8988T (cell line): ENCODE data around the gene ANKRD45.
"Not testable (repeated sequence)": the region's sequence is repeated elsewhere in the genome, so short reads cannot be mapped to it uniquely, and the experiment has no call there.

Experiments used
- DNase-seq: peaks from one replicate; pipeline ENCODE4 v3.0.0; 2011

ANKRD45 gene, protein sequence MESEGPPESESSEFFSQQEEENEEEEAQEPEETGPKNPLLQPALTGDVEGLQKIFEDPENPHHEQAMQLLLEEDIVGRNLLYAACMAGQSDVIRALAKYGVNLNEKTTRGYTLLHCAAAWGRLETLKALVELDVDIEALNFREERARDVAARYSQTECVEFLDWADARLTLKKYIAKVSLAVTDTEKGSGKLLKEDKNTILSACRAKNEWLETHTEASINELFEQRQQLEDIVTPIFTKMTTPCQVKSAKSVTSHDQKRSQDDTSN

DNA sequence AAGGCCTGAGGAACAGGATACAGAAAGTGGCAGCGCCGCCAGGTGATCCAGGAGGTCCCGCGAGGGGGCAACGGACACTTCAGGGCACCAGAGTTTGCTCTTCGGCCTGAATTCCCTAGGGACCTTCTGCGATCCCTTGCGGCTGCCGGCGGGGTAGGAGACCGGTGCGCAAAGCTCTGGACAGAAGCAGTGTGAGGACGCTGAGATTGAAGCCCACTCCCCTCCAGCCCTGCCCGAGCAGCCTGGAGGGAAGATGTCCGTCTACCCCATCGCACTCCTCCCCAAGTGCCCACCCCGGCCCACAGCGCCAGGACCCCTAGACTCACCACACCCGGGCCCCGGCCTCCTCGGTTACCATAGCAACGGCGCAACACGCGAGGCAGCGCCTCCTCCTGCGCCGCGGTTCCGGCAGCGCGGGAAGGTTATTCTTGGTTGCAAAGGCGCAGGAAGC is at the start of gene ANKRD45:
TSS of gene ANKRD45 (minus strand) at position 361 of the 451 bp plus-strand sequence. CDS start 10,433 bp downstream, outside the sequence.
- no peak for DNase-seq

DNA sequence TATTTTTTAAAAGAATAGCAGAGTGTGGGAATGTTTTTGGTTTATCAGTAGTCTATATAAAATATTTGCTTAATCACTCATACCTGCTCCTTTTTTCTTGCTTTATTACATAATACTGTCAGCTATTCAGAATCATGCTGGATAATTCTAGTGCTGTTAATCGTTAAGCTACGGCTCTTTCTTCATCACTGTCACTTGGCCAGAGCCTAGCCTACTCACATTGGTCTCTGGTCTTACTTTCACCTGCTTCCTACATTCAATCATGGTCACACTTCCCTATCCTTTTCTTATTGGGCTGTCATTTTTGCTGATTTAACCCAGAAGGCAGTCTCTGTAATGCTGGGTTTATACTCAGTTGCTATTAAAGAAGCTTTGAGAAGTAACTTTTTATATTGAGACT is 47.6 kb upstream of the ANKRD45 start:
- DNase-seq: no peak

DNA sequence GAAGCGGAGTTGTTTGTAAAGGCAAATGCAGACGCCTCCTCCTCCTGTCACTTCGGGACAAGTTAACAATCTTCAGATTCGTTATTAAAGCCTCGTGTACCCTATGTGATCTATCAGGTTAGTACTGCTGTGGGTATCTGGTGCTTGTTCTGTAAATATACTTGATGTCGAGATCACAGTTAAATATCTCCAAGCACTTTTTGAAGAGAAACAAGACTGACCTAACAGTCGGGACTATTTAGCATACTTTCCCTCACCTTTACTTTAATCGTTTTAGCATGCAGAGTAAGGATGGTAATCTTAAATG is 45.8 kb upstream of the ANKRD45 start:
- DNase-seq: no peak

DNA sequence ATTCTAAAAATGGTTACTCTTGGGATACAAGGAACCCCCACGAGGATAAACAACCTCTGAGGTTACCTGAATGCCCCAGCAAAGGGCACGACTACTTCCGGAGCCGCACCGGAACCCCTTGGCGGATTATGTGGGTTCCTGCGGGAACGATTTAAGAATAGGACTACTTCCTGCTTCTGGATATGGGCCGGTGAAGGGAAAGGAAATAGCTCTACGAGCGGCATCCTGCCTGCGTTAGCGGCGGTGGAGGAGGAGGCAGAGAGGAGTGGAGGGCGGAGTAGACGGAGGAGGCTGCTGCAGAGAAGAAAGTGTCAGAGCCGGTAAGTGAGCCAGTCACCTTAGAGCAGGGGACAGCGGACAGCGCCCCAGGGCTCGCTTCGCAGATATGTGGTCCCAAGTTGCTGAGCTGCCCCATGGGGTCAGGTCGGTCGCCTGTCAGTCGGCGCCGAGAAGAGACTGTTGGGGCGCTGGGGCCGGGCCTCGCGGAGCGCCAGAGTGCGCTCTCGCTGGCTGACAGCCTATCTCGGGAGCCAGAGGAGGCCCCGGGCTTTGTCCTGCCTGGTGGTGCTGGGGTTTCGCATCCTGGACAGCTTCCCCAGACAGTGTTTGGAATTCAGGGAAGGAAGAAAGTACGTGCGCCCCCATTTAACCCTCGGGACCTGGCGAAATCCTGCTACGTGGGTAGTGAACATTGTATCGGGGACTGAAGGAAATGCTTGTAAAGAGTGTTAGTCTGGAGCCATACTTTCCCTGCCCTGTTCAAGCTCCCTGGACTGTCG is 45.3 kb upstream of the ANKRD45 start, which contains the start of gene KLHL20:
TSS of gene KLHL20 (plus strand) at position 223 of the 779 bp plus-strand sequence. CDS start 1,063 bp downstream, outside the sequence.
- DNase-seq: peak; percentile 29

DNA sequence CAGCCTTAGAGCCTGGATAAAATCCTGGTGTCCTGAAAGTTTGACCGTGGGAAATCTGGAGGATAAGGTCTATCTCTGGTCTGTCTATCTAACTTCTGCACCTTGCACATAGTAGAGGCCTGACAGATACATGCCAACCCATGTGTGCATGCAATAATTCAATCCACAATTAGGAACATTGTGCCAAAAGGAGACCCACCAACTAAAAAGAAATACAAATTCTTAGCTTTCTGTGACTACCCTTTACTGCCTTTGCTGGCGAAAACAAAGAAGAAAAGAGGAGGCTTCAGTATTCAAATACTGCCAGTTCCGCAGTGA is 44.7 kb upstream of the ANKRD45 start:
- DNase-seq: no peak

DNA sequence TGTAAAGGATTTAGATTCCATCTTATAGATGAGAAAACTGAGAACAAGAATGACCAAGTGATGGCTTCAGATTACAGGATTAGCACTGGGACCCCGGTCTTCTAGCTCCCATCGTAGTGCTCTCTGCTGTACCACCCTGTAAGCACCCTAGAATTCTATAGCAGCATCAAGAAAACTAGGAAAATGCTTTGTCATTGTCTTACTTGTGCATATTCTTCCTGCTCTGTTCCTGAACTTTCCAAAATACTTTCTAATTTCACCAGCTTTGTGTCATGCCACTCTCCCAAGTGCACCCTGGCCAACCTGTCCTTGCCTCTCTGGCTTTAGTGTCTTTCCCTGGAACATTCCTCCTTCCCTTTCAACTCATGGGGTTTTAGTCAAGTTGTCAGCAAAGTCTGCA is 39.1 kb upstream of the ANKRD45 start:
- DNase-seq: no peak

DNA sequence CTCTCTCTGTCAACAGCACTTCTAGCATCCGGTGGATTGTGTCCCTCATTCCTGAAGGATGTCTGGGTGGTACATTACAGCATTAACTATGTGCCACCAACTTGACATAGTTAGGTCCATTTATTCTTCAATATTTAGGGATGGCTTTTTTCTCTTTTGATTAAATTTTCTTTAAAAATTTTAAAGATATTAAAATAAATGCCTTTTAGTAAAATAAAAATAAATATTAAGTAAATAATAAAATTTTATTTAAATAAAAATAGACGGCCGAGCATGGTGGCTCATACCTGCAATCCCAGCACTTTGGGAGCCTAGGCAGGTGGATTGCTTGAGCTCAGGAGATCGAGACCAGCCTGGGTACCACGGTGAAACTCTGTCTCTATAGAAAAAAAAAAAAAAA is 35.5 kb upstream of the ANKRD45 start:
- DNase-seq: no peak

DNA sequence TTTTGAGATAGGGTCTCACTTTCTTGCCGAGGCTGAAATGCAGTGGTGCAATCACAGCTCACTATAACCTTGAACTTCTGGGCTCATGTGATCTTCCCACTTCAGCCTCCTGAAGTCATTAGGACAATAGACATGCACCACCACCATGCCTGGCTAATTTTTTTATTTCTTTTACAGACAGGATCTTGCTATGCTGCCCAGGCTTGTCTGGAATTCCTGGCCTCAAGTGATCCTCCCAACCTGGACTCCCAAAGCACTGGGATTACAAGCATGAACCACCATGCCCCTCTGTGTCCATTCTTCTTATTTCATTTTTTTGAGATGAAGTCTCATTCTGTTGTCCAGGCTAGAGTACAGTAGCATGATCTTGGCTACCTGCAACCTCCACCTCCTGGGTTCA is 33.1 kb upstream of the ANKRD45 start:
- no peak for DNase-seq

DNA sequence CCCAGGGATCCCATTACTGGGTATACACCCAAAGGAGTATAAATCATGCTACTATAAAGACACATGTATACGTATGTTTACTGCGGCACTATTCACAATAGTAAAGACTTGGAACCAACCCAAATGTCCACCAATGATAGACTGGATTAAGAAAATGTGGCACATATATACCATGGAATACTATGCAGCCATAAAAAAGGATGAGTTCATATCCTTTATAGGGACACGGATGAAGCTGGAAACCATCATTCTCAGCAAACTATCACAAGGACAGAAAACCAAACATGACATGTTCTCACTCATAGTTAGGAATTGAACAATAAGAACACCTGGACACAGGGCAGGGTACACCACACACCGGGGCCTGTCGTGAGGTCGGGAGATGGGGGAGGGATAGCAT is 31.6 kb upstream of the ANKRD45 start:
- not testable (repeated sequence) for DNase-seq

DNA sequence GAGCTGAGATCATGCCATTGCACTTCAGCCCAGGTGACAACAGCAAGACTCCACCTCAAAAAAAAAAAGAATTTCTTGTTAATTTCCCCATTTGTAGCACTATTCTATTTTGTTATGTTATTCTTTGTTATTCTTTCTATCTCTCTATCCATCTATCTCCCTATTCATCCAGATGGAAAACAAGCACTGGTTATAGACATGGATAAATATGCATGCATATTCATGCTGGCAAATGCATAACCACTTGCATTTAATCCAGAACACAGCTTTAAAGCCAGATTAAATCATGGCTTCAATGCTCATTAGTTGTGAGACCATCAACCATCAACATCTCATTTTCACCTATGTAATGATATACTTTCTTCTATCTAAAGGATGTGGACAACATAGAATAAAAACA is 23.6 kb upstream of the ANKRD45 start:
- no peak for DNase-seq

DNA sequence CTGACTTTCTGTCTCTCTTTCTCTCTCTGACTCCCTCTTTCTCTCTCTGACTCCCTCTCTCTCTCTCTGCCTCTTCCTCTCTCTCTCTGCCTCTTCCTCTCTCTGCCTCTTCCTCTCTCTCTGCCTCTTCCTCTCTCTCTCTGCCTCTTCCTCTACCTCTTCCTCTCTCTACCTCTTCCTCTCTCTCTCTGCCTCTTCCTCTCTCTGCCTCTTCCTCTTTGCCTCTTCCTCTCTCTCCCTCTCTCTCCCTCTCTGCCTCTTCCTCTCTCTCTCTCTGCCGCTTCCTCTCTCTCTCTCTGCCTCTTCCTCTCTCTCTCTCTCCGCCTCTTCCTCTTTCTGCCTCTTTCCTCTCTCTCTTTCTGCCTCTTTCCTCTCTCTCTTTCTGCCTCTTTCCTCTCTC is 18.6 kb upstream of the ANKRD45 start:
- DNase-seq: no peak

DNA sequence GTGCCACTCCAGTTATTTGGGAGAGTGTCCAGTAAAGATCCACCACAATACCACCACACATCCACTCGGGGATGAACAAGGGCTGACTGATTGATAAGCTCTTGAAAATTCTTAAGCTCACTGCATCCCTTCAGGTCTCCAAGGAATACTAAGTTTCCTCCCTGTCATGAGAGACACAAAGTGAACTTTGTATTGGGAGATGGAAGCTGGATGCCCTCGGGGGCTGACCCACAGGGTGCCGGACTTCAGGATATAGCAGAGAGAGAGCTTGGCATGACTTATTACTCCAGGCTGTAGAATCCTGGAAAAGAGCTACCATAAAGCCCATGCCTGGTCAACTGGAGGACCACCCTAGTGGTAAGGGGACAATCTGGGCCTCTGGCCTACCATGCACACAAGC is 15.5 kb upstream of the ANKRD45 start:
- DNase-seq: not testable (repeated sequence)

DNA sequence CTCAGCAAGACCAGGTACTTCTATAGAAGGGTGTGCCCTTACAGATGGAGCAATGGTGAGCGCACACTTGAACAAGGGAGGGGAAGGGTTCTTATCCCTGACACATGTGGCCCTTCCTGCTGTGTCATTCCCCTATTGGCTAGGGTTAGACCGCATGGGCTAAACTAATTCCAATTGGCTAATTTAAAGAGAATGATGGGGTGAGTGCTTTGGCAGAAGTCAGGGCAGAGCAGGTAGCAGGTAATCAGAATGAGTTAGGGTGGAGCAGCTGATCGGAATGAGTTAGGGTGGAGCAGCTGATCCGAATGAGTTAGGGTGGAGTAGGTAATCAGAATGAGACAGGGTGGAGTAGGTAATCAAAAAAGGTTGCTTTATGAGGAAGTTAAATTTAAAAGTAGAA is 14.2 kb upstream of the ANKRD45 start:
- not testable (repeated sequence) for DNase-seq

DNA sequence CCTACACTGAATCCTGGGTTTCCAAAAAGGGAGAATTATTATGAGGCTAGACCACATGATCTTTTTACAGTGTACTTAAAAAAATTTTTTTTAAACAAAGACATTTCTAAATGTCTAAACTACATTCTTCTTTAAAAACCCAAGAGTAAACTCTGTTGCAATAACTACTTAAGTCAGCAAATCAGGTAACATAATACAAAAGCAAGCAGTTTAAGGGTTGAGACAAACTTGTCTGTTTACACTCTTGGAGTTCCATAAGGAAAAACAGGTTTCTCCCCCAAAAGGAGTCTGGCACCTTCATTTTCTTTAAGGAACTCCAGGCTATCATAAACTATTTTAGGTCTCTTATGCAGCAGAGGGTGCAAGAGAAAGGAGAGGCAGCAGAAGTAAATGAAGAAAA is 12.5 kb upstream of the ANKRD45 start:
- no peak for DNase-seq

DNA sequence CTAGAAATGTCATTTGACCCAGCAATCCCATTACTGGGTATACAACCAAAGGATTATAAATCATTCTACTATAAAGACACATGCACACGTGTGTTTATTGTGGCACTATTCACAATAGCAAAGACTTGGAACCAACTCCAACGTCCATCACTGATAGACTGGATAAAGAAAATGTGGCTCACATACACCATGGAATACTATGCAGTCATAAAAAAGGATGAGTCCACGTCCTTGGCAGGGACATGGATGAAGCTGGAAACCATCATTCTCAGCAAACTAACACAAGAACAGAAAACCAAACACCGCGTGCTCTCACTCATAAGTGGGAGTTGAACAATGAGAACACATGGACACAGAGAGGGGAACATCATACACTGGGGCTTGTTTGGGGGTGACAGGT is 10.5 kb upstream of the ANKRD45 start:
- DNase-seq: not testable (repeated sequence)

DNA sequence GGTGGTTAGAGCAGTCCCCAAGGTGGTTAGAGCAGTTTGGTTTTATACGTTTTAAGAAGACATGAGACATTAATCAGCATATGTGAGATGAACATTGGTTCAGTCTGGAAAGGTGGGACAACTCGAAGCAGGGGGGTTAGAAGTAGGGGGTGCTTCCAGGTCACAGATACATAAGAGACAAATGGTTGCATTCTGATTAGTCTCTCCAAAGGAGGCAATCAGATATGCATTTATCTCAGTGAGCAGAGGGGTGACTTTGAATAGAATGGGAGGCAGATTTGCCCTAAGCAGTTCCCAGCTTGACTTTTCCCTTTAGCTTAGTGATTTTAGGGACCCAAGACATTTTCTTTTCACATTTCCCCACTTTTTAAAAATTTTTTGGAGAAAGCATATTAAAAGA is 4.8 kb upstream of the ANKRD45 start:
- DNase-seq: not testable (repeated sequence)

DNA sequence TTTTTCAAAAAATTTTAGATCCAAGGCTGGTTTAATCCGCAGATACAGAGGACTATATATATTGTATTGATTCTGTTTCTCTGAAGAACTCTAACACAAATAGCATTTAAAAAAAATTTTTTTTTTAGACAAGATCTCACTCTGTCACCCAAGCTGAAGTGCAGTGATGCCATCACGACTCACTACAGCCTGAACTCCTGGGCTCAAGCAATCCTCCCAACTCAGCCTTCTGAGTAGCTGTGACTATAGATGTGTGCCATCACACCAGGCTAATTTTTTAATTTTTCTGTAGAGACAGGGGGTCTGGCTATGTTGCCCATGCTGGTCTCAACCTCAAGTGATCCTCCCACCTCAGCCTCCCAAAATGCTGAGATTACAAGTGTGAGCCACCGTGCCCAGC is 3.0 kb downstream of the ANKRD45 start:
- no peak for DNase-seq

DNA sequence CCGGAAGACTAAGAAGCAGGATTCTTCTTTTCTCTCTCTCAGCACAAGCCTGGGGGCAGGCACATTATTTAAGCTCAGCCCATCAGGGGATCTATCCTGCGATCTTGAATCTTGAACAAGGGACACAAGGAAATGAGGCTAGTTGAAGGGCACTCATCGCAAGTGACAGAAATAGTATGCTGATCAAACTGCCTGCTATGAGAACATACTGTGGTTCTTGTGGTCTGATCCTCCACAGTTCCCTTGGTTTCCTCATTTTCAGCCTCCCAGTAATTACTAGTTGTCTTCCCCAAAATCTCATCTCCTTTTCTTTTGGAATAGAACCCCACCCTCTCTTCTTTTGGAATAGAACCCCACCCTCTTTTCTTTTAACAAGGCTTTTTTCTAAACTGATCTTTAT is 6.5 kb downstream of the ANKRD45 start:
- DNase-seq: no peak

DNA sequence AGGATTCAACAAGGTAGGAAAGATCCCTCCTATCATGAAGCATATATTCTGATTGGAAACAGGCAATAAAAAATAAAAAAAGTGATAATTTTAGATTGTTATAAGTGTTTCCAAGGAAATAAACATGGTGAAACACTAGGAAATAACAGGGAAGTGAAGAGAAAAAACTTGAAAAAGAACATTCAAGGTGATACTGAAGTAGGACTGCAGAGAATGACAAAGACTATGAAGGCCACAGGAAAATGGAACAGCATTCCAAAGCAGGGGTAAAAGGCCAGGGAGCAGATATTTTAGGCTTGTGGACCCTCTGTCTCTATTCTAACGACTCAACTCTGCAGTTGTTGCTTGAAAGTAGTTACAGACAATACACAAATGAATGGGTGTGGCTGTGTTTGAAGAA is 7.9 kb downstream of the ANKRD45 start:
- DNase-seq: no peak

DNA sequence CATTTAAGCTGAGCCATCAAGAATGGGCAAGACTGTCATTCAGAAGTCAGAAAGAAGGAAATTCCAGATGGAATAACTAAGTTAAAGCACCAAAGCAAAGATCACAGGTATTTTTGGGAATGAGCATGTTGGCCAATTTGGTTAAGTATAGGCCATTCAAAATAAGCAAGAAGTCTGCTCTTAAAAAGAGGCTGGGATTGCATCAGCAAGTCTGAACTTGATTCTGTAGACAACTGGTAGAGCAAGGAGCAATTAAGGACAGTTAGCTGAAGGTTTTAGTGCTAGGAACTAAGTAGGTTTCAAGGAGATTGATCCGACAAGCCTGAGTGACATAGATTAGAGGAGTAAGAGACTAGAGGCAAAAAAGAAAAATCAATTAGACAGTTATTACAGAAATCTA is 8.4 kb downstream of the ANKRD45 start:
- DNase-seq: no peak

DNA sequence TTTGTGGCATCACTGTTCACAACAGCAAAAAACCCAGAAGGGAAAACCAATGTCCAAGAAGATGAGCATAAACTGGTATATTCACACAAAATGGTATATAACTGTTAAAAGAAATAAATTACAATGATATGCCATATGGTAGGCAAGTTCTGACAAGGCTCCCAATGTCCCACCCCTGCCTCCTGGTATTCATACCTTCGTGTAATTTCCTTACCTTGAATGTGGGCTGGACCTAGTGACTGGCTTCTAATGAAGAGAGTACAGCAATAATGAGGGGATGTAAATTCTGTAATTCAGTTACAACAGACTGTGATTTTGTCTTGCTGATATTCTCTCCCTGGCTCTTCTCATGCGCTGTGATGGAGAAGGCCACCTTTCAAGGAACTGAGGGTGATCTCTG is 9.3 kb downstream of the ANKRD45 start:
- DNase-seq: no peak

DNA sequence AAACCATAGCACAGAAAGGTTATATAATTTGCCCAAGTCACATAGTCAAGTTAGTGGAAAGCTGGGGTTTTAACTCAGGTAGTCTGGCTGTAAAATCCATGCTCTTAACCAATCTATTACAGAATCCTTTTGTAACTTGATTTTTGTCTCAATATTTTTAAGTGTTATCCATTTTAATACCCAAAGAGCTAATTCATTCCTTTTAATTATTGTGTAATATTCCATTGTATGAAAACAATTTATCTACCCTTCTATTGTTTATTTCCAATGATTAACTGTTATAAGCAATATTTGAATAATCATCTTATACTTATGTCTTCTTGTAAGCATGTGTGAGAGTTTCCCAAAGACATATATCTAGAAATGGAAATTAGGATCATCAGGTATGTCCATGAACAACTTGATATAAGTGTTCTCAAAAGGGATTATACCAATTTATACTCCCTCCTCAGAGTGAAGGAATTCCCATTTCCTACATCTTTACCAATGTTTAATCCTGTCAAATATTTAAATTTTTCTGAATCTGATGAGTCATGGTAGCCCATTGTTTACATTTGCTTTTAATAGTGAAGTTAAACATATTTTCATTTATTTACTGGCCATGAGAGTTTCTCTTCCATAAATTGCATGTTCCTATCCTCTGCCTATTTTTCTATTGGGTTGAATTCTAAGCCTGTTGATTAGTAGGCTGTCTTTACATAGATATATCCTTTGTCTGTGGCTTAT is 20.6 kb downstream of the ANKRD45 start:
- no peak for DNase-seq

DNA sequence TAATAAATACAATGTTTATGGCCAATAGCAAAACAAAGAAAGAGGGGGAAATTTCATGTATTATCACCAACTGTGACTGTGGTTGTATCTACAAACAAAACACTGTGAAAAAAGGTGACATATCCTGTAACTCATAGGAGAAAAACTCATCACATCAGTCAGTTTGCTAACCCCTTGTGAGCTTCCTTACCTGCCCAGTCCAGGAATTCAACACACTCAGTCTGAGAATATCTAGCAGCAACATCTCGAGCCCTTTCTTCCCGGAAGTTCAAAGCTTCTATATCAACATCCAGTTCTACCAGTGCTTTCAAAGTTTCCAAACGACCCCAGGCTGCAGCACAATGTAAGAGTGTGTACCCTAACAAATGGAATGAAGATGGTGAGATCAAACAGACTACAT is 23.0 kb downstream of the ANKRD45 start:
- DNase-seq: no peak
